Left cardiac atrium (tissue), 4 donors: ENCODE data around the gene SRSF3. TPM values are rescaled to one million over a fixed set of nuclear protein-coding genes. Genes with fewer than 3 reads are reported as not detected.
A peak's percentile ranks its signal among the peaks of the same experiment; 100 is the strongest.
"Not testable (repeated sequence)": the region's sequence is repeated elsewhere in the genome, so short reads cannot be mapped to it uniquely, and the experiment has no call there.

Experiments used
- ATAC-seq, 2 donors: fragments of 200-7000 bp; cut with Tn5 transposase; one replicate each; pipeline ENCODE4 v1.9.1; 2020; ENCODE audit warnings: mild to moderate bottlenecking in 2 of 2, moderate library complexity in 2 of 2
- DNase-seq: peaks from one replicate; pipeline ENCODE4 v3.0.0-alpha.2; 2020
- intact Hi-C, 2 donors: fragments of 100-400 bp; cut with DNase I; formaldehyde crosslinking; loops; one replicate each; pipeline versions ENCODE4 v1.14.1 to v1.15.1; 2022 to 2023
- total RNA-seq, 2 donors: library from RNA; stranded (reverse); fragmentation: NEBNext Ultra II Directional; extraction: Animal tissue kit (Norgen Biotek cat#: 25700); gene quantifications; one replicate each; pipeline ENCODE4 v1.2.1, GENCODE V29; 2021
- donor health status: DM: no; HTN: yes; CAD: no.
- donor health status: DM: no; HTN: yes; CAD: no; lungs with severe emphysema.
- donor health status: DM: yes; HTN: yes; CAD: no.
- donor health status: Dilated cardiomyopathy.

SRSF3 gene
- total RNA-seq, 2 donors from 2014 or later: 128 to 201 TPM

DNA sequence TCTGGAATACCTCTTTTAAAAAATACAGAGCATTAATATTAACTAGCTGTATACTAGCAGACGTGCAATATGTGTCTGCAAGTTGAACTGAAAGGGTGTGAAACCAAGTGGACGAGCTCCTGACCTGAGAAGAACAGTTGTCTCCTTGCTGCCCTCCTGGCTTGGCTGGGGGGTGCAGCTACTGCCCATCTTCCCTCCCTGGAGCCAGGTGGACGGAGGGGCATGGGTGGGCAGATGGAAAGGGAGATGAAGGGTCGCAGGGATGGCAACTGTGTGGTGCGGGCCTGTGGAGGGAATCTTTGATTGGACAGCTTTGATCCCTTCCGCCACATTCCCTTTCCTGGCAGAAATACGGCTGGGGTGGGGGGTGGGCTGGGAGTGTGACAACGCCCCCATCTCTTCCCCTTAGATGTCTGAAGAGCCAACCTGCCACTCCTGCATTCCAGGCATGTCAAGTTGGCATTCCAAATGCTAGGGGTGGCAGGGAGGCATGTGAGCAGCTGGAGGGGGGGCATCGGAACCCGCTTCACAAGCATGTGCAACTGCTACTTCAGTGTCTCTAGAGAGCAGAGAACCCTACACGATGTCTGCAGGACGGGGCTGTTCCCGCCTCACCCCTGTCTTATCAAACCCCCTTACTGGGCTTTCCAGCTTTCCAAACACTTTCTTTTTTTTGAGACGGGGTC is 37.3 kb downstream of the SRSF3 start:
- intact Hi-C loops: no loop called here
- DNase-seq (no peak), ATAC-seq (no peak)

GRCh38 chr6:36633370-36633769 is 39.2 kb downstream of the SRSF3 start:
- DNase-seq (no peak), ATAC-seq (peak; percentile 35 to 45)
- intact Hi-C loops: no loop called here

DNA sequence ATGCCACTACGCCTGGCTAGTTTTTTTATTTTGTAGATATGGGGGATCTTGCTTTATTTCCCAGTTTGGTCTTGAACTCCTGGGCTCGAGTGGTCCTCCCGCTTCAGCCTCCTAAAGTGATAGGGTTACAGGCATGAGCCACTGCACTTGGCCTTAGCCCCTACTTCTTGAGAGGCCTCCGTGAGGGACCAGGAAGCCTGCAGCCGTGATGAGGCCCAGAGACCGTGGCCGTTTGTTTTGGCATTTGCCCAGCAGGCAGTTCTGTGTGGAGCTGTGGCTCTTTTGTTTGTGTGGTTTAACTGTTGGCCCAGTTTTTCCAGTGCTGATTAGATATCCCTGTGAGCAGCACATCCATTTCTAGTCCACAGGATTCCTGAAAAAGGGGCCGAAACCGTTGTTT is 39.8 kb downstream of the SRSF3 start:
- peak; percentile 89 for DNase-seq

GRCh38 chr6:36634317-36635108 is 40.4 kb downstream of the SRSF3 start:
- no peak for DNase-seq
- intact Hi-C loops: no loop called here
- ATAC-seq: no peak

More for the DNA sequence above, 39.8 kb downstream of the SRSF3 start:
- intact Hi-C loops: no loop called here
- ATAC-seq: peak; percentile 83 to 84

DNA sequence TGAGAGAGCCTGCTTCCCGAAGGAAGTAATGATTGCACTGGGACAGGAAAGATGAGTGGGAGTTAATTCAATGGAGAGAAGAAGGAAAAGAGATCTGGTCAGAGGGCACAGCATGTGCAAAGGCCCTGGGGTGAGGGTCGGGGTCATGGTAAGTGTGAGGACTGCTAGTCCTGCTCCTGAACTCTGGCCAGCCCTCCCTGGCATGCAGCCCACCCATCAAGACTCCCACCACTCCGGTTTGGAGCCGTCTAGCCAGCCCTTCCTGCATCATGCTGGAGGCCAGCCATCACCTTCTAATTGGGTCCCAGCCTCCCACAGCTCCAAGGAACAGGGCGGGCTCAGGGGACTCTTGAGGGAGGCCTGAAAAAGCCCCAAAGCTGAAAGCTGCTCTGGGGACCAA is 42.1 kb downstream of the SRSF3 start:
- ATAC-seq (no peak), DNase-seq (peak; percentile 42)
- intact Hi-C loops: no loop called here

GRCh38 chr6:36636687-36637418 is 42.7 kb downstream of the SRSF3 start:
- DNase-seq (no peak), ATAC-seq (no peak)
- intact Hi-C loops: no loop called here

DNA sequence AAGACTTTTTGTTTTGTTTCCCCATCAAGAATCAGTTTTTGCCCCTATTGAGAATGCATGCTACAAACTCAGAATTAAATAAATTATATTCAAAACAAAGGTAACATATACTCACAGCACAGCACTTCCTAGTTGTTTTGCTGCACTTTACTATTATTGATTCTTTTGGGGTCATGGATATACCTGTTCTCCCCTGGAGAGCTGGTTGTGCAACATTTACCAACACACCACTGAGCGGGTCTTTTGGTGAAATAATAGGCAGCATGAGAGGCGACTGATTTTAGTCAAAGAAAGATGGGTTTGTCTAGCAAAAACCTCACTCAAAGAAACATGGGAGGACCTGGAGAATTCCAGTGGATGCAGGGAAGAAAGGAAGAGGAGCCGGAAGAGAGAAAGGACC is 44.4 kb downstream of the SRSF3 start:
- ATAC-seq: no peak
- intact Hi-C loops: no loop called here
- no peak for DNase-seq

GRCh38 chr6:36639171-36639808 is 45.1 kb downstream of the SRSF3 start:
- intact Hi-C loops: no loop called here
- DNase-seq (no peak), ATAC-seq (no peak)

DNA sequence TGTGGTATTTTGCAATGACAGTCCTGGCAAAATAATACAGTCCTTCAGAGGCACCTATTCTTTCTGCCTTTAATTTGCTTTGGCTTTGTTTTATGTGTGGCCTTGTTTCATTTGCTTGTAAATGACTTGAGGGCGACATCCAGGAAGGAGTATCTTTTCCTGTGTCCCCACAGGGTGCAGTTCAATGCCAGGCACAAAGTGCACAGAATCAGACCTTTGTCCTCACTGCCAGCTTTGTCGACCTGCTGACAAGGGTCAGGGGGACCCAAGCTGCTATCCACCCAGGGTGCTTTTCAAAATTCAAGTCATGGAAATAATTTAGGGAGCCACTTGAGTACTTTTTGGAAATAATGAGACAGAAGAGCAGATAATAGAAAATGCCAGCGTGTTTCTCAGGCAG is 47.4 kb downstream of the SRSF3 start:
- ATAC-seq (no peak), DNase-seq (no peak)
- intact Hi-C loops: no loop called here

GRCh38 chr6:36642913-36643817 is 49.0 kb downstream of the SRSF3 start:
- DNase-seq (peak; percentile 92), ATAC-seq (peak; percentile 89 to 98)
- intact Hi-C loops: no loop called here

DNA sequence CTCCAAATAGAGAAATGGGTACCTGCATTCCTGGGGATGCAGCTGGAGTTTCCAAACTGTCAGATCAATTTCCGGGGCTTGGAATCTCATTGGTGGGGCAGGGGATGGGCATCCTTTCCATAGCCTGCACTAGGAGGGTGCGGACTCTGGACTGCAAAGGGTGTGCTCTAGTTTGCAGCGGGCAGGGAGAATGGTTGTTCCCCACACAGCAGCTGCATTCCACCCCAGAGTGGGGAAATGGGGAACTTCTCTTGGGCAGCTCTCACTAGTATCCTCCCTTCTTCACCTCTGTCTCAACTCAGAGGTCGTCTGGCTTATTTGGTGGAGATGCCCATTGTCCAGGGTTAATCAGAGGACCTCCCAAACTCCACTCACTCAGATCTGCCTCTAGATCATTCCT is 49.8 kb downstream of the SRSF3 start:
- intact Hi-C loops: no loop called here
- peak in 1 of 2 donors; percentile 45 for ATAC-seq
- DNase-seq: no peak

DNA sequence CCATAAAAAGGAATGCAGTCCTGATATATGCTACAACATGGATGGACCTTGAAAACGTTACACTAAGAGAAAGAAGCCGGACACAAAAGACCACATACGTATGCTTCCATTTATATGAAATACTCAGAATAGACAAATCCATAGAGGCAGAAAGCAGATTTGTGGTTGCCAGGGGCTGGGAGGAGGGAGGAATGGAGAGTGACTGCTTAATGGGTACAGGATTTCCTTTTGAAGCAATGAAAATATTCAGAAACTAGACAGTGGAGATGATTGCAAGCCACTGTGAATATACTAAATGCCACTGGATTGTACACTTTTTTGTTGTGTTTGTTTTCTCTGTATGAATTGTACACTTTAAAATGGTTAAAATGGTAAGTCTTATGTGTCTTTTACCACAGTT is 54.9 kb downstream of the SRSF3 start:
- ATAC-seq: no peak
- intact Hi-C loops: no loop called here

GRCh38 chr6:36649701-36650484 is 55.7 kb downstream of the SRSF3 start:
- intact Hi-C loops: no loop called here
- peak in 1 of 2 donors; percentile 34 for ATAC-seq
- no peak for DNase-seq

More for the DNA sequence above, 54.9 kb downstream of the SRSF3 start:
- no peak for DNase-seq

DNA sequence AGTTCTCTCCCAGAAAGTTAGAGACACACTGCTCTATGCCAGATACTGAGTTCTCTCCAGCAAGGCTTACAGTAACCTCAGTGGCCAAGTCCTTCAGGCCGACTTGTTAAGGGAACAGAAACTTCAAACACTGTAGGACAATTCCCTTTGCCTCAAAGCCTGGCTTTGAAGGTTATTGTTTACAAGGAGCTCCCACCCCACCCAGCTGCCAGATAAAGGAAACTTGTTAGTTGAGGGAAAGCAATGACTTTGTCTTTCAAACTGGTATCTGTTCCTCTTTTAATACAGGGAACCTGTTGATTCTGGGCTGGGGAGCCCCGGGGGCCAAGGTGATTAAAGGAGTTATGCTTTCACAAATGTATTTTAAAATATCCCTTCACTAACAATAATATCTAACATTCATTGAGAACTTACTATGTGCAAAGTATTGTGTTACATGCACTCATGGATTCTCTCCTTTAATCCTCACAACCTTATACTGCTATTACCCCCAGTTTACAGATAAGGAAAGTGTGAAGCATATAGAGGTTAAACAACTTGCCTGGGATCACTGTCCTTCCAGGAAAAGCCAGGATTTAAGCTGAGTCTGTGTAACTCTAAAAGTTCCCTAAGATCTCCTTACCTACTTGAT is 56.8 kb downstream of the SRSF3 start:
- DNase-seq (no peak), ATAC-seq (peak; percentile 15 to 32)
- intact Hi-C loops: no loop called here

DNA sequence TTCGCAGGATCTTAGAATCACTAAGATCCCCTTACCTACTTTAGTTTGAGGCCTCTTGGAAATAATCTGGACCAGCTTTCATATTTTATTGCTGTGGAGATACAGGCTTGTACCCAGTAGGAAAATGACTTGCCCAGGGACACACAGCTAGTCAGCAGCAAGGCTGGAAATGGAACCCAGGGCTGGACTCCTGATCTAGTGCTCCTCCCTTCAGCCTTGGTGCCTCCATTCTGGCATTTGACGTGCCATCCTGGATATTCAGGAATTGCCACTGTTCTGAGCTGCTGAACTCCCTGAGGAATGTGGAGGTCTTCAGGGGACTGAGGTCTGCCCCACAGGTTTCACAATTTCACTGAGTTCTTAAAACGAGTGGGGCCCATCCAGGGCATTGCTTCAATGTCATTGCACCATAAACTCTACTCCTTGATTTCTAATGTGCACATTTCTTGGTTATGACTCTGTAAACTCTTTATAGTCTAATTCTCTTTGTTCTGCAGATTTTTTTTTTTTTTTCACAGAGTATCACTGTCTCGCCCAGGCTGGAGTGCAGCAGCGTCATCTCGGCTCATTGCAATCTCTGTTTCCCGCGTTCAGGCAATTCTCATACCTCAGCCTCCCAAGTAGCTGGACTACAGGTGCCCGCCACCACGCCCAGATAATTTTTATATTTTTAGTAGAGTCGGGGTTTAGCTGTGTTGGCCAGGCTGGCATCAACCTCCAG is 57.7 kb downstream of the SRSF3 start:
- DNase-seq (no peak), ATAC-seq (no peak)
- intact Hi-C loops: no loop called here

GRCh38 chr6:36654469-36654868 is 60.3 kb downstream of the SRSF3 start:
- ATAC-seq, DNase-seq, intact Hi-C loops: not testable (repeated sequence)
